ENCODE measurements around the gene KIRREL2. TPM values are rescaled to one million over a fixed set of nuclear protein-coding genes. Genes with fewer than 3 reads are reported as not detected.
"Not testable (repeated sequence)": the region's sequence is repeated elsewhere in the genome, so short reads cannot be mapped to it uniquely, and the experiment has no call there.

Gene KIRREL2
- total RNA-seq, 2 experiments from 2014 or later = 1.0 to 1.1 TPM

- H3K27me3 Mint-ChIP-seq (ENCODE audit: low read depth) = peaks cover 29% of the 10 kb centered on the region
Measured at GRCh38 chr19:35830986-35831385, 25.7 kb upstream of the KIRREL2 start.

GRCh38 chr19:35832054-35832453 is 24.7 kb upstream of the KIRREL2 start:
- CTCF ChIA-PET = interaction anchor here (0.9 kb wide), 1 partner anchor 16 kb away, joined by 4 read pairs; no protein-coding TSS in a partner anchor
- H3K27me3 Mint-ChIP-seq (ENCODE audit: low read depth) = peaks cover 34% of the 10 kb centered on the region
- intact Hi-C loops (cut with micrococcal nuclease) = no loop called here

More at GRCh38 chr19:35830986-35831385, 25.7 kb upstream of the KIRREL2 start:
- Mint-ChIP-seq H3K4me3 (no peak overlapping the region), H3K4me1 (ENCODE audit: low read depth) (no peaks in the 10 kb centered on the region), H3K36me3 (ENCODE audit: low read depth) (no peaks in the 10 kb centered on the region), H3K27ac (no peak overlapping the region), H3K9me3 (no peaks in the 10 kb centered on the region)
- intact Hi-C loops (cut with micrococcal nuclease) = no loop called here
- DNase-seq = no peak
- CTCF ChIA-PET = interaction anchor here (1.0 kb wide), 1 partner anchor 15 kb away, joined by 5 read pairs; no protein-coding TSS in a partner anchor

GRCh38 chr19:35833972-35834371 is 22.7 kb upstream of the KIRREL2 start:
- Mint-ChIP-seq H3K9me3 (peaks cover 2% of the 10 kb centered on the region), H3K27me3 (ENCODE audit: low read depth) (peaks cover 26% of the 10 kb centered on the region), H3K27ac (no peak overlapping the region), H3K4me1 (ENCODE audit: low read depth) (no peaks in the 10 kb centered on the region), H3K4me3 (no peak overlapping the region), H3K36me3 (ENCODE audit: low read depth) (no peaks in the 10 kb centered on the region)
- DNase-seq = no peak
- CTCF ChIA-PET = no interaction called here
- intact Hi-C loops (cut with micrococcal nuclease) = no loop called here

More at GRCh38 chr19:35832054-35832453, 24.7 kb upstream of the KIRREL2 start:
- no peaks in the 10 kb centered on the region for H3K36me3 Mint-ChIP-seq (ENCODE audit: low read depth)
- H3K4me1 Mint-ChIP-seq (ENCODE audit: low read depth) = no peaks in the 10 kb centered on the region
- DNase-seq = no peak
- no peak overlapping the region for H3K27ac Mint-ChIP-seq
- H3K9me3 Mint-ChIP-seq = no peaks in the 10 kb centered on the region
- H3K4me3 Mint-ChIP-seq = no peak overlapping the region

- DNase-seq; intact Hi-C loops (cut with micrococcal nuclease); H3K9me3 Mint-ChIP-seq; H3K27ac Mint-ChIP-seq; H3K36me3 Mint-ChIP-seq (ENCODE audit: low read depth); H3K4me3 Mint-ChIP-seq; H3K4me1 Mint-ChIP-seq (ENCODE audit: low read depth): not testable (repeated sequence)
- peaks cover 20% of the 10 kb centered on the region for H3K27me3 Mint-ChIP-seq (ENCODE audit: low read depth)
- CTCF ChIA-PET = interaction anchor here (1.4 kb wide), 1 partner anchor 16 kb away, joined by 4 read pairs; no protein-coding TSS in a partner anchor
Measured at GRCh38 chr19:35836096-35836495, 20.6 kb upstream of the KIRREL2 start.

DNA sequence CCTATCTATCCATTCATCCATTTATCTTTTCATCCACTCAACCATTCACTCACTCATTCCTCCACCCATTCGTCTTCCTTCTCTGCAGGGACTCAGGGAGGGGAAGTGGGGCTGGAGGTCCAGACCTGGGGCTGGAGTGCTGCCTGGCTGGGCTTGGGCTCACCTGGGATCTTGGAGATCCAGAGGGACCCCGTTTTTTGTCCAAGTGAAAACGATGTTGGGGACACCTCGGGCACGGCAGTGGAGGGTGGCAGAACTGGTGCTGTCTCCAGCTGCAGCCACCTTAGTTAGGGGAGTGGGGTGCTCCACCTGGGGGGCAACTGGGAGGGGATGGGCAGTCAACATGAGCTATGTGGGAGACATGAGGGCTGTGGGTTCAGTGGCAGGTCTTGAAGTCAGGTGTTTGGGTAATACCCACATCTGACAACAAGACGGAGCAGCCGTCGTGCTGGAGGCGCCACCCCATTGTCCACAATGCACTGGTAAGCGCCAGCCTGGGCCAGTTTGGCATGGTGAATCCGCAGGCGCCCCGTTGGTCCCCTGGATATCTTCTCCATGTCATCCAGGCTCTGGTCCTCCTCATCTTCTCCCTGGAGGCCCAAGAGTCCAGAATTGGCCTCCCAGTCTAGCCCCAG is 14.6 kb upstream of the KIRREL2 start:
- Mint-ChIP-seq H3K27me3 (ENCODE audit: low read depth) (peaks cover 48% of the 10 kb centered on the region), H3K9me3 (peaks cover 3% of the 10 kb centered on the region), H3K4me3 (no peak overlapping the region), H3K36me3 (ENCODE audit: low read depth) (peaks cover 3% of the 10 kb centered on the region), H3K4me1 (ENCODE audit: low read depth) (peaks cover 19% of the 10 kb centered on the region), H3K27ac (no peak overlapping the region)
- DNase-seq = no peak
- CTCF ChIA-PET = no interaction called here
- intact Hi-C loops (cut with micrococcal nuclease) = no loop called here

- Mint-ChIP-seq H3K4me3 (no peak overlapping the region), H3K4me1 (ENCODE audit: low read depth) (peaks cover 19% of the 10 kb centered on the region), H3K36me3 (ENCODE audit: low read depth) (peaks cover 3% of the 10 kb centered on the region), H3K9me3 (peaks cover 3% of the 10 kb centered on the region), H3K27ac (no peak overlapping the region), H3K27me3 (ENCODE audit: low read depth) (peaks cover 50% of the 10 kb centered on the region)
- CTCF ChIA-PET = no interaction called here
- intact Hi-C loops (cut with micrococcal nuclease) = no loop called here
- no peak for DNase-seq
Measured at GRCh38 chr19:35842666-35843272, 13.9 kb upstream of the KIRREL2 start.

GRCh38 chr19:35843676-35844481 is 12.8 kb upstream of the KIRREL2 start:
- peaks cover 54% of the 10 kb centered on the region for H3K27me3 Mint-ChIP-seq (ENCODE audit: low read depth)
- H3K4me1 Mint-ChIP-seq (ENCODE audit: low read depth) = peaks cover 19% of the 10 kb centered on the region
- CTCF ChIA-PET = no interaction called here
- DNase-seq = no peak
- no peak overlapping the region for H3K4me3 Mint-ChIP-seq
- H3K9me3 Mint-ChIP-seq = peaks cover 2% of the 10 kb centered on the region
- H3K36me3 Mint-ChIP-seq (ENCODE audit: low read depth) = peaks cover 3% of the 10 kb centered on the region
- intact Hi-C loops (cut with micrococcal nuclease) = no loop called here
- H3K27ac Mint-ChIP-seq = no peak overlapping the region

DNA sequence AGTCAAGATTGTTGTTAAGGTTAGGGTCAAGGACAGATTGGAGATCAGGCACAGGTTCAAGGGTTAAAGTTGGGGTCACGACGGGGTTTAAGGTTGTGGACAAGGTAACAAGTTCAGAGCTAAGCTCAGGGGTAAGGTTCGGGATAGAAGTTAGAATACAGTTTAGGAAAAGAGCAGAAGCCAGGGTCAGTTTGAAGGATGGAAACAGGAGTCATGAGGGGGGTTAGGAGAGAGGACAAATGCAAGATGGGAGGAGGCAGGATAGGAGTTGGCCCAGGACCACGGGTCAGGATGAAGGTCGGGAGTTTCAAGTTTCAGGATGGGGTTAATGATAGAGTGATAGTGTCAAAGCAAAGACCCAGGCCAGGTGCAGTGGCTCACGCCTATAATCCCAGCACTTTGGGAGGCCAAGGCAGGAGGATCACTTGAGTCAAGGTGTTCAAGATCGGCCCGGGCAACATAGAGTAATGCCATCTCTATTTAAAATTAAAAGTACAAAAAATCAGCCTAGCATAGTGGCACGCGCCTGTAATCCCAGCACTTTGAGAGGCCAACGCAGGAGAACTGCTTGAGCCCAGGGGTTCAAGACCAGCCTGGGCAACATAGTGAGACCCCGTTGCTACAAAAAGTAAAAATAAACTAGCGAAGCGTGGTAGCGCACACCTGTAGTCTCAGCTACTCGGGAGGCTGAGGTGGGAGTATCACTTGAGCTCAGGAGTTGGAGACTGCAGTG is 12.1 kb upstream of the KIRREL2 start:
- peaks cover 3% of the 10 kb centered on the region for H3K36me3 Mint-ChIP-seq (ENCODE audit: low read depth)
- H3K9me3 Mint-ChIP-seq = no peaks in the 10 kb centered on the region
- peaks cover 57% of the 10 kb centered on the region for H3K27me3 Mint-ChIP-seq (ENCODE audit: low read depth)
- H3K27ac Mint-ChIP-seq = no peak overlapping the region
- intact Hi-C loops (cut with micrococcal nuclease) = no loop called here
- peak overlapping the region; percentile 25 for H3K4me3 Mint-ChIP-seq
- H3K4me1 Mint-ChIP-seq (ENCODE audit: low read depth) = peaks cover 19% of the 10 kb centered on the region
- CTCF ChIA-PET = interaction anchor here (0.6 kb wide), 1 partner anchor 151 kb away, joined by 3 read pairs; no protein-coding TSS in a partner anchor
- DNase-seq = no peak

- no peaks in the 10 kb centered on the region for H3K9me3 Mint-ChIP-seq
- H3K36me3 Mint-ChIP-seq (ENCODE audit: low read depth) = peaks cover 3% of the 10 kb centered on the region
- peak overlapping the region; percentile 25 for H3K4me3 Mint-ChIP-seq
- DNase-seq = peak; percentile 29
- CTCF ChIA-PET = interaction anchor here (0.6 kb wide), 1 partner anchor 152 kb away, joined by 3 read pairs; no protein-coding TSS in a partner anchor
- intact Hi-C loops (cut with micrococcal nuclease) = no loop called here
- peaks cover 19% of the 10 kb centered on the region for H3K4me1 Mint-ChIP-seq (ENCODE audit: low read depth)
- H3K27ac Mint-ChIP-seq = no peak overlapping the region
- peaks cover 57% of the 10 kb centered on the region for H3K27me3 Mint-ChIP-seq (ENCODE audit: low read depth)
Measured at GRCh38 chr19:35845215-35846037, 11.3 kb upstream of the KIRREL2 start.

- H3K4me3 Mint-ChIP-seq = peak overlapping the region; percentile 4
- no peaks in the 10 kb centered on the region for H3K9me3 Mint-ChIP-seq
- H3K27me3 Mint-ChIP-seq (ENCODE audit: low read depth) = peaks cover 64% of the 10 kb centered on the region
- H3K27ac Mint-ChIP-seq = no peak overlapping the region
- CTCF ChIA-PET = interaction anchor here (0.6 kb wide), 1 partner anchor 109 kb away, joined by 3 read pairs; no protein-coding TSS in a partner anchor
- DNase-seq = no peak
- intact Hi-C loops (cut with micrococcal nuclease) = no loop called here
- H3K36me3 Mint-ChIP-seq (ENCODE audit: low read depth) = peaks cover 3% of the 10 kb centered on the region
- peaks cover 22% of the 10 kb centered on the region for H3K4me1 Mint-ChIP-seq (ENCODE audit: low read depth)
Measured at GRCh38 chr19:35846038-35846668, 10.6 kb upstream of the KIRREL2 start.

- Mint-ChIP-seq H3K4me1 (ENCODE audit: low read depth) (peaks cover 22% of the 10 kb centered on the region), H3K9me3 (no peaks in the 10 kb centered on the region), H3K27me3 (ENCODE audit: low read depth) (peaks cover 58% of the 10 kb centered on the region), H3K36me3 (ENCODE audit: low read depth) (peaks cover 3% of the 10 kb centered on the region), H3K4me3 (no peak overlapping the region), H3K27ac (no peak overlapping the region)
- no peak for DNase-seq
- intact Hi-C loops (cut with micrococcal nuclease) = no loop called here
- CTCF ChIA-PET = no interaction called here
Measured at GRCh38 chr19:35847911-35848310, 8.8 kb upstream of the KIRREL2 start.
